H9 (cell line): Measurements from ENCODE around the gene RASSF8. TPM values are rescaled to one million over a fixed set of nuclear protein-coding genes. Genes with fewer than 3 reads are reported as not detected.

ENCODE experiments used
- DNase-seq: peaks from one replicate; pipeline ENCODE4 v3.0.0-alpha.2; 2017
- H2AFZ ChIP-seq: one replicate; pipeline ENCODE4 v1.6.1; 2013; ENCODE audit warnings: mild to moderate bottlenecking, low read length, control low read depth, moderate library complexity
- H2AK5ac ChIP-seq: 2 replicates; pipeline ENCODE4 v1.6.1; 2013; ENCODE audit warnings: low read length, control low read depth, mixed read lengths; ENCODE audit not compliant: insufficient read length
- H2BK120ac ChIP-seq: one replicate; pipeline ENCODE4 v1.6.1; 2013; ENCODE audit warnings: low read depth, mild to moderate bottlenecking, low read length, control low read depth, inconsistent platforms; ENCODE audit not compliant: poor library complexity, severe bottlenecking
- H2BK12ac ChIP-seq: 2 replicates; pipeline ENCODE4 v1.6.1; 2013; ENCODE audit warnings: low read length, control low read depth, mixed read lengths, low read depth; ENCODE audit not compliant: insufficient read length
- H2BK15ac ChIP-seq: 2 replicates; pipeline ENCODE4 v1.6.1; 2013; ENCODE audit warnings: low read depth, low read length, control low read depth
- H2BK20ac ChIP-seq: one replicate; pipeline ENCODE4 v1.6.1; 2013; ENCODE audit warnings: low read depth, mild to moderate bottlenecking, low read length, control low read depth, inconsistent platforms; ENCODE audit not compliant: poor library complexity, severe bottlenecking
- H2BK5ac ChIP-seq: 2 replicates; pipeline ENCODE4 v1.6.1; 2013; ENCODE audit warnings: low read length, control low read depth, mixed read lengths; ENCODE audit not compliant: insufficient read length
- H3K14ac ChIP-seq: 2 replicates; pipeline ENCODE4 v1.6.1; 2013; ENCODE audit warnings: low read length, control low read depth; ENCODE audit not compliant: insufficient read depth
- H3K18ac ChIP-seq: 2 replicates; pipeline ENCODE4 v1.6.1; 2013; ENCODE audit warnings: low read depth, mild to moderate bottlenecking, mixed read lengths, low read length, control low read depth; ENCODE audit not compliant: insufficient read length
- H3K23ac ChIP-seq: 2 replicates; pipeline ENCODE4 v1.6.1; 2013; ENCODE audit warnings: low read length, control low read depth, mixed read lengths, low read depth; ENCODE audit not compliant: insufficient read length
- H3K23me2 ChIP-seq: 2 replicates; pipeline ENCODE4 v1.6.1; 2013; ENCODE audit warnings: low read depth, mild to moderate bottlenecking, mixed read lengths, low read length, control low read depth; ENCODE audit not compliant: insufficient read length, poor library complexity, severe bottlenecking
- H3K27ac ChIP-seq: 2 replicates; pipeline ENCODE4 v1.5.1; 2013; ENCODE audit warnings: low read length, control low read depth, mixed read lengths, low read depth; ENCODE audit not compliant: insufficient read length
- H3K27me3 ChIP-seq: 2 replicates; pipeline ENCODE4 v1.6.1; 2013; ENCODE audit warnings: low read length, control low read depth, inconsistent platforms; ENCODE audit not compliant: insufficient read depth
- H3K4ac ChIP-seq: 2 replicates; pipeline ENCODE4 v1.6.1; 2013; ENCODE audit warnings: low read depth, mild to moderate bottlenecking, control low read depth, inconsistent platforms, low read length, moderate library complexity
- H3K4me1 ChIP-seq: 2 replicates; pipeline ENCODE4 v1.6.1; 2013; ENCODE audit warnings: low read length, control low read depth, inconsistent platforms; ENCODE audit not compliant: insufficient read depth
- H3K4me2 ChIP-seq: 2 replicates; pipeline ENCODE4 v1.6.1; 2013; ENCODE audit warnings: low read length, control low read depth, mixed read lengths; ENCODE audit not compliant: insufficient read length, insufficient read depth
- H3K56ac ChIP-seq: 2 replicates; pipeline ENCODE4 v1.6.1; 2013; ENCODE audit warnings: low read depth, mild to moderate bottlenecking, mixed read lengths, low read length, control low read depth; ENCODE audit not compliant: insufficient read length
- H3K79me1 ChIP-seq: 2 replicates; pipeline ENCODE4 v1.6.1; 2013; ENCODE audit warnings: low read depth, mild to moderate bottlenecking, moderate library complexity, low read length, control low read depth, inconsistent platforms; ENCODE audit not compliant: insufficient read depth, poor library complexity, severe bottlenecking
- H3K79me2 ChIP-seq: 2 replicates; pipeline ENCODE4 v1.6.1; 2013; ENCODE audit warnings: low read length, control low read depth, inconsistent platforms; ENCODE audit not compliant: insufficient read depth
- H3K9ac ChIP-seq: 2 replicates; pipeline ENCODE4 v1.6.1; 2013; ENCODE audit warnings: low read length, control low read depth, mixed read lengths; ENCODE audit not compliant: insufficient read length; ENCODE audit errors: extremely low read depth
- H3K9me3 ChIP-seq: one replicate; pipeline ENCODE4 v1.6.1; 2013; ENCODE audit warnings: low read depth, low read length, inconsistent platforms; ENCODE audit not compliant: control insufficient read depth
- H3T11ph ChIP-seq: one replicate; pipeline ENCODE4 v1.6.1; 2013; ENCODE audit warnings: mild to moderate bottlenecking, low read length, control low read depth, inconsistent platforms
- H4K20me1 ChIP-seq: one replicate; pipeline ENCODE4 v1.6.1; 2013; ENCODE audit not compliant: control insufficient read depth, insufficient read length, insufficient read depth
- H4K5ac ChIP-seq: 2 replicates; pipeline ENCODE4 v1.6.1; 2013; ENCODE audit warnings: low read depth, mild to moderate bottlenecking, mixed read lengths, low read length, control low read depth; ENCODE audit not compliant: insufficient read length
- H4K8ac ChIP-seq: replicated peaks from 2 replicates; pipeline ENCODE4 v1.6.1; 2013; ENCODE audit warnings: low read length, control low read depth, mixed read lengths, low read depth; ENCODE audit not compliant: insufficient read length
- H4K91ac ChIP-seq: 2 replicates; pipeline ENCODE4 v1.6.1; 2013; ENCODE audit warnings: low read depth, mild to moderate bottlenecking, moderate library complexity, mixed read lengths, low read length, control low read depth; ENCODE audit not compliant: insufficient read length
- H3K27ac Mint-ChIP-seq, 3 experiments: 2 replicates in 2 of 3; 3 replicates in 1 of 3; pipeline ENCODE4 v1.8.0; 2020 to 2021; ENCODE audit warnings: mixed read lengths in 3 of 3, mild to moderate bottlenecking in 1 of 3, moderate library complexity in 1 of 3
- H3K27me3 Mint-ChIP-seq: 2 replicates; pipeline ENCODE4 v1.8.0; 2021; ENCODE audit warnings: low read depth, mild to moderate bottlenecking, moderate library complexity, mixed read lengths
- H3K36me3 Mint-ChIP-seq, 3 experiments: 2 replicates in 2 of 3; 3 replicates in 1 of 3; pipeline ENCODE4 v1.8.0; 2020 to 2021; ENCODE audit warnings: low read depth in 3 of 3, mixed read lengths in 3 of 3; ENCODE audit not compliant: insufficient read depth in 1 of 3
- H3K4me1 Mint-ChIP-seq, 2 experiments: 2 replicates each; pipeline ENCODE4 v1.8.0; 2020; ENCODE audit warnings: mixed read lengths in 2 of 2
- H3K4me3 Mint-ChIP-seq, 2 experiments: 2 replicates in 1 of 2; 3 replicates in 1 of 2; pipeline ENCODE4 v1.8.0; 2020 to 2021; ENCODE audit warnings: mild to moderate bottlenecking in 2 of 2, mixed read lengths in 2 of 2, moderate library complexity in 1 of 2
- H3K9me3 Mint-ChIP-seq, 2 experiments: 2 replicates in 1 of 2; 3 replicates in 1 of 2; pipeline ENCODE4 v1.8.0; 2020; ENCODE audit warnings: mild to moderate bottlenecking in 2 of 2, mixed read lengths in 2 of 2, moderate library complexity in 1 of 2
- WGBS: extraction: QIAGEN DNeasy Blood & Tissue Kit; methylation state at CpG from one replicate; pipeline ENCODE4 v1.1.7; 2013; ENCODE audit warnings: missing lambda C conversion rate, low lambda C conversion rate, mixed read lengths; ENCODE audit not compliant: insufficient read length; ENCODE audit errors: extremely low coverage; 5-methylcytosine and 5-hydroxymethylcytosine counted together
- total RNA-seq: library from RNA; stranded (reverse); gene quantifications from 2 replicates; pipeline ENCODE4 v1.2.1, GENCODE V29; 2021
- TF ChIP-seq, protein P1 (sequence below): fragments of 200-600 bp; sonication (generic); conservative IDR thresholded peaks from 3 replicates; pipeline ENCODE4 v1.8.0; 2021; ENCODE audit warnings: antibody characterized with exemption, mild to moderate bottlenecking

RASSF8 gene
- total RNA-seq, 1 experiment from 2014 or later, result 38.8 TPM

DNA sequence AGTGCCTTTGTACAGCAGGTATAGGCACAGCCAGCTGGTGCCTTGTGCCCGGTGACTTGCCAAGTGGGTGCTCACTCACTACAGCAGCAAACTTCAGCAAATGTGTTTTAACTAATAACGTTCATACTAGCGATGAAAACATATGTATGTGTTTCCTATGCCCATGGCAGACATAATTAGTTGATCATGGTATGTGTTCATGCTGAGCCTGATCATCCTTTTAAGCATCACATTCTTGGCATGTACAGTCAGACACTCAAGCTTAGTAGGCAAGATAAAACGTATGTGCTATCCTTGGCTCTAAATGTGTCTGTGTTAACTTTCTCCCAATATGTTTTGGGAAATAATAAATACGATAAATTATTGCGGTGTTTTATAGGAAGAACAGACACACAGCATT, 55.6 kb downstream of the RASSF8 start:
- no peak overlapping the region for H3K4ac ChIP-seq
- no peak overlapping the region for H2BK120ac ChIP-seq
- no peaks in the 10 kb centered on the region for H3K79me1 ChIP-seq
- no peak overlapping the region for H2BK15ac ChIP-seq
- H2BK20ac ChIP-seq, result no peak overlapping the region
- Mint-ChIP-seq H3K9me3 (no peaks in the 10 kb centered on the region), H3K4me1 (peaks cover 34 to 38% of the 10 kb centered on the region in 2 experiments), H3K4me3 (no peak overlapping the region), H3K27me3 (no peaks in the 10 kb centered on the region), H3K27ac (no peak overlapping the region), H3K36me3 (no peaks in the 10 kb centered on the region)
- no peaks in the 10 kb centered on the region for H3K23me2 ChIP-seq
- WGBS, result no CpG with 5 or more reads among the region's 6 CpGs
- H3K79me2 ChIP-seq, result peaks cover 5% of the 10 kb centered on the region; the same call in 1 of the 2 replicates
- H3K9ac ChIP-seq, result no peak overlapping the region
- H2AFZ ChIP-seq, result no peak overlapping the region
- no peaks in the 10 kb centered on the region; the same call in 1 of the 2 replicates for H3K4me1 ChIP-seq
- H3K56ac ChIP-seq, result no peak overlapping the region
- no peak overlapping the region for H2AK5ac ChIP-seq
- DNase-seq, result no peak
- no peak overlapping the region for H3K27ac ChIP-seq
- H2BK12ac ChIP-seq, result no peak overlapping the region
- no peak overlapping the region for H4K8ac ChIP-seq
- no peak overlapping the region for H4K5ac ChIP-seq
- no peak overlapping the region for H2BK5ac ChIP-seq
- H3T11ph ChIP-seq, result no peak overlapping the region
- no peak overlapping the region for H3K18ac ChIP-seq
- no peaks in the 10 kb centered on the region for H4K20me1 ChIP-seq
- H3K4me2 ChIP-seq, result no peak overlapping the region
- no peak overlapping the region for H3K23ac ChIP-seq
- no peaks in the 10 kb centered on the region for H3K27me3 ChIP-seq
- TF ChIP-seq, protein P1, sequence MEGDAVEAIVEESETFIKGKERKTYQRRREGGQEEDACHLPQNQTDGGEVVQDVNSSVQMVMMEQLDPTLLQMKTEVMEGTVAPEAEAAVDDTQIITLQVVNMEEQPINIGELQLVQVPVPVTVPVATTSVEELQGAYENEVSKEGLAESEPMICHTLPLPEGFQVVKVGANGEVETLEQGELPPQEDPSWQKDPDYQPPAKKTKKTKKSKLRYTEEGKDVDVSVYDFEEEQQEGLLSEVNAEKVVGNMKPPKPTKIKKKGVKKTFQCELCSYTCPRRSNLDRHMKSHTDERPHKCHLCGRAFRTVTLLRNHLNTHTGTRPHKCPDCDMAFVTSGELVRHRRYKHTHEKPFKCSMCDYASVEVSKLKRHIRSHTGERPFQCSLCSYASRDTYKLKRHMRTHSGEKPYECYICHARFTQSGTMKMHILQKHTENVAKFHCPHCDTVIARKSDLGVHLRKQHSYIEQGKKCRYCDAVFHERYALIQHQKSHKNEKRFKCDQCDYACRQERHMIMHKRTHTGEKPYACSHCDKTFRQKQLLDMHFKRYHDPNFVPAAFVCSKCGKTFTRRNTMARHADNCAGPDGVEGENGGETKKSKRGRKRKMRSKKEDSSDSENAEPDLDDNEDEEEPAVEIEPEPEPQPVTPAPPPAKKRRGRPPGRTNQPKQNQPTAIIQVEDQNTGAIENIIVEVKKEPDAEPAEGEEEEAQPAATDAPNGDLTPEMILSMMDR, result no peak
- no peak overlapping the region for H3K14ac ChIP-seq
- no peak overlapping the region for H4K91ac ChIP-seq
- no peaks in the 10 kb centered on the region for H3K9me3 ChIP-seq
